Renal pelvis (tissue), 4 donors: Measurements from ENCODE around the gene HAP1. TPM values are rescaled to one million over a fixed set of nuclear protein-coding genes. Genes with fewer than 3 reads are reported as not detected.
"Not testable (repeated sequence)": the region's sequence is repeated elsewhere in the genome, so short reads cannot be mapped to it uniquely, and the experiment has no call there.

Experiments used
- DNase-seq: peaks from one replicate; pipeline ENCODE4 v3.0.0-alpha.2; 2013
- polyA plus RNA-seq, 3 donors: library from polyadenylated mRNA; unstranded; fragments of 120-200 nt; gene quantifications; one replicate each; pipeline ENCODE4 v1.2.1, GENCODE V29; 2013; ENCODE audit not compliant: insufficient read length in 3 of 3

HAP1 gene
- polyA plus RNA-seq, 3 donors: 1.2 to 1.5 (median 1.3) TPM

GRCh38 chr17:41690497-41690896, 43.9 kb downstream of the HAP1 start:
- no peak for DNase-seq

GRCh38 chr17:41689497-41690299, 44.7 kb downstream of the HAP1 start:
- no peak for DNase-seq

DNA sequence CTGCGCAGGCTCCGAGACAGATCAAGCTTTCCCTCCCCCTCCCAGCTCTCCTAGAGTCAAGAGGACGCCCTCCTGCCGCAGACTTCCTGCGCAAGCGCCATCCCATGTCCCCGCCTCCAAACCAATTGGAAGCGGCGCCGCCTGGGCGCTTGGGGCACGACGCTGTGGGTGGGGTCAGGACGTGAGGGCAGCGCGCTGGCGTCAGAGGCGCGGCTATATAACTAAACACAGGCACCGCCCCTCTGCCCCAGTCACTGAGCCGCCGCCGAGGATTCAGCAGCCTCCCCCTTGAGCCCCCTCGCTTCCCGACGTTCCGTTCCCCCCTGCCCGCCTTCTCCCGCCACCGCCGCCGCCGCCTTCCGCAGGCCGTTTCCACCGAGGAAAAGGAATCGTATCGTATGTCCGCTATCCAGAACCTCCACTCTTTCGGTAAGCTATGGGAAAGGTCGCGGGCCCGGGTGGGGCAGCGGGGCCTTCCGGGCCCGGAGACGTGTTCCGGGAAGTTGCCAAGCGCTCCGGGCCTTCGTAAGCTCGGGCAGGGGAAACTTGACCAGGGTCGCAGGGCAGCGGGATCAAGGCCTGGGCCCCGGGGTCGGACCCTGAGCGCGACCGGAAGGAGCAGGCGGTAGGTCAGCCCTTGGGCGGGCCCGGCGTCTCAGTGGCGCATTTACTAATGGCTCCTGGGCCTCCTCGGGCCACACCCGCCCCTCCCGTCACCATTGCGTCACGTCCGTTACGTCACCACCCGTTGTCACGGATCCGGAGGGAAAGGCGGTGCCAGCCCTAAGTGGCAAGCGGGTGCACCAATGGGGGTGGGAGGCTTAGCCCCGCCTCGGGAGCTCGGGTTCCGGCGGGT, 45.6 kb downstream of the HAP1 start, which contains the start of gene EIF1:
Gene EIF1, plus strand, starts transcription at position 245 of the 856 bp plus-strand sequence. Its CDS starts 154 bp downstream, at position 399.
- DNase-seq: peak; percentile 99

GRCh38 chr17:41687828-41688640, 46.4 kb downstream of the HAP1 start:
- DNase-seq: no peak

DNA sequence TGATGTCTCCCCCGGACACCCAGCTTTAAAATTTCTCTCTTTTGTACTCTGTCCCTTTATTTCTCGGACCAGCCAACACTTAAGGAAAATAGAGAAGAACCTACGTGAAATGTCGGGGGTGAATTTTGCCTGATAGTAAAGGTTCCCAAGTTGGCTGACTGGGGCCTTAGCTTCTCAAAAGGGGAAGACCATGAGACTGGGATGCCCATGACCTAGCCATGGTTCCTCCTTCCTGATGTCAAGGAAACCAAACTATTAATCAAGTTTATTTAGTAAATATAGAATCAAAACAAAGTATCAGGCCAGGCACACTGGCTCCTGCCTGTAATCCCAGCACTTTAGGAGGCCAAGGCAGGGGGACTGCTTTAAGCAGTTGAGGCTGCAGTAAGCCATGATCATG, 48.2 kb downstream of the HAP1 start:
- DNase-seq: no peak

DNA sequence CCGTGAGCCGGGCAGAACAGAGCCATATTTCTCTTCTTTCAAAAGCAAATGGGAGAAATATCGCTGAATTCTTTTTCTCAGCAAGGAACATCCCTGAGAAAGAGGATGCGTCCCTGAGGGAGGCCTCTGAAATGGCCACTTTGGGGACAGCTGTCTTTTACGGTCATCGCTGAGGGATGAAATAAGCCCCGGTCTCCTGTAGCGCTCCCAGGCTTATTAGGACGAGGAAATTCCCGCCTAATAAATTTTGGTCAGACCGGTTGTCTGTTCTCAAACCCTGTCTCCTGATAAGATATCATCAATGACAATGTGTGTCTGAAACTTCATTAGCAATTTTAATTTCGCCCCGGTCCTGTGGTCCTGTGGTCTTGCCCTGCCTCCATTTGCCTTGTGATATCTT, 48.7 kb downstream of the HAP1 start:
- DNase-seq: not testable (repeated sequence)

GRCh38 chr17:41684035-41684434, 50.4 kb downstream of the HAP1 start:
- DNase-seq: no peak

DNA sequence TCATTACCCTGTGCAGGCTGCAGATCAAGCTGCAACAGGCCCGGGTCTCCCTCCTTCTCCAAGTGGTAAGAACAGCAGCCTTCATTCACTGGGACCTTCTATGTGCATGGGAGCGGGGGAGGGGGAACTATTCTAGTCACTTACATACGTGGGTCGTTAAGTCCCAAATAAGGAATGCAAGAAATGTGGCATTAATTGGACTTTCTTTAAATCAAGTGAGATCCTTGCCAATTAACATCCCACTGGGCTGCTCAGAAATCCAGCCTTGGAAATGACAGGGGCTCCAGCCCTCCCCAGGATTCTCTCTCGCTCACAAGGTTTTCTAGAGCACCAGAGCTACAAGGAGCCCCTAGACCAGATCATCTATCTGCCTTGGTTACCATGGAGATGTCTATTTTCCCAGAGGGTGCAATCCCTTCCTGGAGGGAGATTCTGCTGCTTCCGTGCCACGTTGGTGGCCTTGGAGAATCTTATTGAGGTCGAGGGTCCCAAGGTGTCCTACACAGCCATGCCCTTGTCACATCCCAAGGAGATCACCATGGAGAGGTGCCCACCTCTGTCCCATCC, 50.9 kb downstream of the HAP1 start:
- DNase-seq: no peak

DNA sequence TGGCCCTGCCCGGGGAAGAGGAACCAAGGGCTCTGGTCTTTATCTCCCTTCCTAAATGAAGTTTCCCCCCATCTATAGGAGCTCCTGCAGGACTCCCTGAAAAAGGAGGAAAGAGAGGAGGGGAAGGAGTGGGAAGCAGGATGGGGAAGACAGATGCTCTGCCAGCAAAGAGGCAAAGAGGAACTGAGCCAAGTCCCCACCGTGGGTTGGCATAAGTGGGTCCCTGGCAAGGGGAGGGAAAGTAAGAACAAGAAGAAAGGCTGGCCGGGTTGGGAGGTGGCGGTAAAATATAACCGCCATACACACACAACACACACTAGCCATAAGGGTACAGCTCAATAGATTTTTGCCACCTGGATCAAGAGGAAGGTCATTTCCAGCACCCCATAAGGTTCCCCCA, 51.8 kb downstream of the HAP1 start:
- DNase-seq: no peak

- no peak for DNase-seq
These were observed 52.7 kb downstream of the HAP1 start for GRCh38 chr17:41681776-41682175.

GRCh38 chr17:41680426-41681040, 53.9 kb downstream of the HAP1 start:
- no peak for DNase-seq

GRCh38 chr17:41679740-41680425, 54.6 kb downstream of the HAP1 start:
- no peak for DNase-seq

- no peak for DNase-seq
These were observed 55.3 kb downstream of the HAP1 start for GRCh38 chr17:41678907-41679739.

DNA sequence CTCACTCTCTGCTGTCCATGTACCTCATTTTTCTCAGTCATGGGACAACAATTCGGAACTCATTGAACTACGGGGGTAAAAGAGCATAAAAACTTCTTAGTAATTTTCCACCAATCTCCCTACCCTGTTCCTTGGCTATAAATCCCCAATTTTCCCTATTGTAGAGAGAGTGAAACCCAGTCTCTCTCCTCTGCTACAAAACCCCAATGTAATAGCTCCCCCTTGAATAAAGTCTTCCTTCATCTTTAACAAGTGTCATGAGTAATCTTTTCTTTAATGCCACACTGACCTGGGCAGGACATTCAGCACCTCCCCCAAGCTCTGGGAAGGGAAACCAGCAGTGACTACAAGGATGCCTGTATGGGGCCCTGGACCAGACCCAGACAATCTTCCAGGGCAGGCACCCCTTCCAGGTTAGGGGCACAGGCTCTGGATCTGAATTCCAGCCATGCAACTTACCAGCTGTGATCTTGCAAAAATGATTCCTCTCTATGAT, 56.0 kb downstream of the HAP1 start:
- DNase-seq: no peak

DNA sequence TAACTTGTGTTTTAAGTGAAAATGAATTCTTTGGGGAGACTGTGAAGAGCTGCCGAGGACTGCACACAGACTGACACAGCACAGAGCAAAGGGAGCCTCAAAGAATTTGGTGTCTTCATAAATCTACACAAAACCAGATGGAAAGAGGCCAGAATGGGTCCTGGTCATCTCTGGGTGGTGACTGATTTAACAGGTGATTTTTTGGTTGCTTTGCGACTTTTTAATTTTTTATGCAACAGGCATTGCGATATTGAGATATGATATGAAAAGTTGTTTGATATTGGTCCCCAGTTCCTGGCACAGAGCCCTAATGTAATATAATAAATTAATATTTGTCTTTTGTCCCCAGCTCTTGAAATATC, 58.4 kb downstream of the HAP1 start:
- DNase-seq: no peak

DNA sequence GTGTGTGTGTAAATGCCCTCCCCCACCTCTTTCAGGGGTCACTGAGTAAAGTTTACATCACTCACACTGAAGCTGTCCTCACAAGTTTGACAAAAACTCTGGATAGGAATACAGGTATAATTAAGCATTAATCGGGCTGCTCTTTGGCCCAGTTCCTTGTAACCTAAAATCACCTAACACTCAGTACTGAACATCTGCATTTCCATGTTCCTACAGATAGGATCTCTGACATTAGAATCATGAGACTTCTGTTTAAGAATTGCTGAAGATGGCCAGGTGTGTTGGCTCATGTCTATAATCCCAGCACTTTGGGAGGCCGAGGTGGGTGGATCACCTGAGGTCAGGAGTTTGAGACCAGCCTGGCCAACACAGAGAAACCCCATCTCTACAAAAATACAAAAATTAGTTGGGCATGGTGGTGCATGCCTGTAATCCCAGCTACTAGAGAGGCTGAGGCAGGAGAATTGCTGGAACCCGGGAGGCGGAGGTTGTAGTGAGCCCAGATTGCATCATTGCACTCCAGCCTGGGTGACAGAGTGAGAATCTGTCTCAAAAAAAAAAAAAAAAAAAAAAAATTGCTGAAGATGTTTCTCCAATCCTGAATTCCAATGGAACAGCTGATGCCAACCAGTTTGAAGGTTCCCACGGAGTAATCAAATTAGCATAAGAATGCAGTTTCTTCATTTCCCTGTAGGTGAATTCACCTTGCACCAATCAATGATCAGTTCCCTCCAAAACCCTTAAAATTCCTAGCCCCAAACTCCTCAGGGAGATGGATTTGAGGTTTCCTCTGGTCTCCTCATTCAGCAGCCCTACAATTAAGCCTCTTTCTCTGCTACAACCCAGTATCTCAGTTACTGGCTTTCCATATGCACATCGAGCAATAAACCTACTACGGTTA, 59.0 kb downstream of the HAP1 start:
- DNase-seq: not testable (repeated sequence)
